GM19240 (cell line): ENCODE data around the gene TNFRSF13B.

Source experiments
- DNase-seq: peaks from one replicate; pipeline ENCODE4 v3.0.0; 2011; ENCODE audit warnings: low spot score; ENCODE audit not compliant: insufficient read length

Gene TNFRSF13B

DNA sequence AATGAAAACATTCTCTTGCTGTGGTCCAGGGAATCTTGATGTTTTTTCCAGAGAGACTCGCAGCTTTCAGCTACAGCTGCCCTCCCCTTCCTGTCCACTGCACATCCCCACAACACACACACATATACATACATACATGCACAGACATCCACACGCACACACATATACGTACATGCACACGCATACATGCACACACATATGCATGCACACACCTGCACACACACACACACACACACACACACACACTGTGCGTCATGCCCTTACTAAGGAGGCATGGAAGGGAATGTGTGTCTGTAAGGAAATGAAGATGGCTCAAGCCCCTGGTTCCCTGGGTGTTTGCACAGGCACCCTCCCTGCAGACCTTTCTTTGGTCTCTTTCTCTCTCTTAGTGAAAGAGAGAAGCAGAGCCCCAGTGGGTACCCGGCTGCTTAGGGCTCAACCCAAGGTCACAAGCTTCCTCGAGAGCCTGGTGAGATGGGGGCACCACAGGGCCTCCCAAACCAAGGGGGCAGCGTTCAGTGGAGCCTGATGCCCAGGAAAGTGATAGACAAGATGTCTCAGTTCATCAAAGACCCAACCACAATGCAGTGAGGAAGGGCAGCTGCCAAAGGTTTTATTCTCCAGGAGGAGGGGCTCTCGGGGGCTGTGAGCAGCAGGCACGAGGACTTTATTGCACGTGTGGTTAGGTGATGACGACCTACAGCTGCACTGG, 33.3 kb downstream of the TNFRSF13B start:
- no peak for DNase-seq

DNA sequence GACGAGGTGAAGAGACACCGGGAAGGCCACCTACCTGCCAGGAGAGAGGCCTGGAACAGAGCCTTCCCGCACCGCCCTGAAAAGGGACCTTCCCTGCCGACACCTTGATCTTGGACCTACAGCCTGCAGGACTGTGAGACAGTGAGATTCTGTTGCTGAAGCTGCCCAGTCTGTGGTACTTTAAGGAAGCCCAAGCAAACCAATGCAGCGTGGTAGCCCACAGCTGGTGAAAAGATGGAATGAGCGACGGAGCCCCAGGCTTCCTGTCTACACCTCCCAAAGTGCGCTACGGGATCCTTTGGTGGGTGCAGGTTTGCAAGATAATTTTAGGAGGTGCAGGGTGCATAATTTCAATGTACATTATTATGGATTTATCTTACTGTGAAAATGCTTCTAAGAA, 33.9 kb downstream of the TNFRSF13B start:
- no peak for DNase-seq

DNA sequence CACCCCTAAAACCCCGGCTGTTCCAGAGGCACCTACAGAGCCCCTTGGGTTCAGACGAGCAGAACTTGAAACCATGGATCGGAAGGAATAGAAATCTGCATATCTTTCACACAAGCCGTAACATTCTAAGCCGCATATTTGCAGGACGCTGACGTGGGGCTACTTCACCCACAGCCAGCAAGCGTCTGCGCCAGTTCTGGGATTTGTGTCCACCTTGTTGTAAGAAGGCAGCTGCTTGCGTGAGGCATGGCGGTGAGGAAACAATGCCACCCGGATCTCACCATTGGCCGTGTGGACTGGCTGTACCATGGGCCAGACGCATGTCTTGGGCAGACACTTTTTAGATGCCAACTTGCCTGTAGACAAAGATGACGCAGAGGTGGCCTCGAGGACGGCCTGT, 34.5 kb downstream of the TNFRSF13B start:
- DNase-seq, result no peak

DNA sequence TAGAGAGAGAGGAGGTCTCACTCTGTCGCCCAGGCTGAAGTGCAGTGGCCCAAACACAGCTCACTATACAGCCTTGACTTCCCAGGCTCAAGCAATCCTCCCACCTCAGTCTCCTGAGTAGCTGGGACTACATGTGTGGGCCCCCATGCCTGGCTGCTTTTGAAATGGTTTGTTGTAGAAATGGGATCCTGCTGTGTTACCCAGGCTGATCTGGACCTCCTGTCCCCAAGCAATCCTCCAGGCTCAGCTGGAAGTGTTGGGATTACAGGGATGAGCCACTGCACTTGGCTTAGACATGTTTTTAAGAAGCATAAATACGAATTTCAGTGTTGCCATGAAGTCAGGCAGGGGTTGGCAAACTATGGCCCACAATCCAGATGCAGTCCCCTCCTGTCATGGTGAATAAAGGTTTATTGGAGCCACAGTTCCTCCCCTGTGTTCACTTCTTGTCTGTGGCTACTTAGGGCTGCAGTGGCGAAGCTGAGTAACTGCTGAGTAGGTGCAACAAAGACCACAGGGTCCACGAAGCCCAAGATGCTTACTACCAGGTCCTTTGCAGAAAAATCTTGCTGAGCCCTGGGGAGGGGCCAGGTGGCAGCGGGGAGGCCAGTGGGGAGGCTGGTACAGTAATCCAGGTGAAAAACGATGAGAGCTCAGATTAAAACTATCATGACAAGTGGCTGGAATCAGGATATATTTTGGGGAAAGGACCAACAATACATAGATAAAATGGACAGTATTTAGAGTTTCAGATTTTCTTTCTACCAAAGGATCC, 35.2 kb downstream of the TNFRSF13B start:
- no peak for DNase-seq

DNA sequence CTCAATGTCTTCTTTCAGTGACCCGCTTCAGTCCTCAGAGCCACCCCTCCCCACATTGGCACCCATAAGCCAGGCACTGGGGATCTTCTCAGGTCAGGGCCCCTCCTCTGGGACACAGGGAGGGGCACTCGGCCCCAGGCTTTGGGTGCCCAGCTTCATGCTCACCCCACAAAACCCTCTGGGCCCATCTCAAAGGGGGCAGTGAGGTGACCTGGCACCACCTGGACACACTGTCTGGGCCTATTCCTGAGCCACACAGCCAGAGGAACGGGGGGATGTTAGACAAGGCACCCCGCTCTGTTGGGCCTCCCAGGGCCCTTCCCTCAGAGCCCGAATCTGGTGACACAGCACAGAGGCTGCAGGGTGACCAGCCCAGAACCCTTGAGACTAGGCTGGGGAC, 36.1 kb downstream of the TNFRSF13B start:
- DNase-seq, result no peak

DNA sequence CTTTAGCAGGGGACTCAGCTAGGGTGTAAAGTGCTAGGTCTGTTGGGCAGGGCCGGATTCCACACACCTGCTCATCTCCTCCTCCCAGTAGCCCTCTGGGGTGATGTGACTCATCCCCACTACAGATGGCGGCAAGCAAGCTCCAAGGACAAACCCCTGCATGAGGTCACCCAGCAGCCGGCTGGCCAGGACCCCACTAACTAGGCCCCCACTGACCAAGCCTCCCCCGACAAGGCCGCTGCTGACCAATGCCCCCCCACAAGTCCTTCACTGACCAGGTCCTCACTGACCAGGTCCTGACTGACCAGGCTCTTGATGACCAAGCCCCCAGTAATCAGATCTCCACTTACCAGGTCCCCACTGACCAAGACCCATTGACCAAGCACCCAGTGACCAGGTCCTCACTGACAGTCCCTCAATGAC, 36.7 kb downstream of the TNFRSF13B start:
- no peak for DNase-seq

DNA sequence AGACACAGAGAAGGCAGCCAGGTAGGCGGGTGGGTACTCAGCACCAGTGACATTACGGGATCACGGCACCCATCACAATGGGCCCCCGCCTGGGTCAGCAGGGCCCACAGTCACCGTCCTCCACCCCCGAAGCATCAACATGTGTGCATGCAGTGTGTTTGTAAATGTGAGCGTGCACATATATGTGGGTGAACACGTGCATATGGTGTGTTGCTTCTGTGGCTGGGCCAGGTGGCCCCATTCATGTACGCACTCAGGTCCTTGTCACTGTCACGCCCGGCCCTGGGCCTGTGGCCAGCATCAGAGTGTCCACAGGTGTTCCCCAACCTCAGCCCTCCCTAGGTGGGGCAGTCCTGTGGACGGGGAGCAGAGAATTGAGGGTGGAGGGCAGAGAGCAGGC, 37.1 kb downstream of the TNFRSF13B start:
- DNase-seq, result no peak

DNA sequence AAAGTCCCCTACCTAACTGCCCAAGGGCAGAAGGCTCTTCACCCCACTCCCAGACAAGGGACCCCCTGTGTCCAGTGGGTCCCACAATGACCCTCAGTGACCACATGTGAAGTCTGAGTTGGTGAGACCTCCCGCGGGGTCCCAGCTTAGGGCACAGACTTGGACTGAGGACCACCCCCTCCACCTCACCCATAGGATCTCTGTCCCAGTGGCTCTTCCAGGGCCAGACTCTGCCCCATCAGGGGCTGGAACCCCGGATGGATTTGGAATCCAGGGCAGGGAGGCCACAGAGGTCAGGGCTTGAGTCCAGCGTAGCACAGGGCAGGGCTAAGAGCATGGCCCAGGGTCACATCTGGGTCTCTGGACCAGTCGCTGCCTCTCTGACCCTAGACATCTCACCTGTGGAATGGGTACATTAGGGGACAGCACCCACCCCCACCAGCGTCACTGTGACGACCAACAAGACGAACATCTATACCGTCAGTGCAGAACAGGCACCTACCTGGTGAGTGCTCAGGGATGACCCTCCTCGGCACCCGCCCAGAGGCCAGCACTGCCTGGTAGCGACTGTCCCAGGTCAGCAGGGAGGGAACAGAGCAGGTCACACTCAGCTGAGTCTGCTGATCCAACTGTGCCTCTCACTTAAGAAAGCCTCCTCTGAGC, 37.7 kb downstream of the TNFRSF13B start:
- no peak for DNase-seq

DNA sequence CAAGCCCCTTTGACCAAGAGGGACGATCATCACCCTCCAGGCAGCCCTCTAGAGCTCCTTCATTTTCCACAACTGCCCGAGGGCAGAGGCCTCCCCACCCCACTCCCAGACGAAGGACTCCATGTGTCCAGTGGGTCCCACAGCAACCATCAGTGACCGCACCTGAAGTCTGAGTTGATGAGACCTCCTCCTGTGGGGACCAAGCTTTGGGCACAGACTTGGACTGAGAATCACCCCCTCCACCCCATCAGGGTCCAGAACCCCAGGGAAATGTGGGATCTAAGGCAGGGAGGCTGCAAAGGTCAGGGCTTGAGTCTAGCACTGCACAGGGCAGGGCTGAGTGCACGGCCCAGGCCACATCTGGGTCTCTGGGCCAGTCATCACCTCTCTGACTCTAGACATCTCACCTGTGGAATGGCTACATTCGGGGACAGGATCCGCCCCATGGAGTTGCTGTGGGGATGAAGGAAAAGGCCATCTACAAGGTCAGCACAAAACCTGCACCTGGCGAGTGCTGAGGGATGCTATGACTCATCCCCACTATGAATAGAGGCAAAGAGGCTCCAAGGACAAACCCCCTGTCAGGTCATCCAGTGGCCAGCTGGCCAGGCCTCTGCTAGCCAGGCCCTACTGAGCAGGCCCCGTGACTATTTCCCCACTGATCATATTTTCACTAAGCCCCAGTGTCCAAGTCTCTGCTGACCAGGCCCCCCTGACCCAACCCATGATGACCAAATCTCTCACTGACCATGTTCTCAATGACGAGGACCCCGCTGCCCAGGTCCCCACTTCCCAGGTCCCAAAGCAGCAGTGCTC, 38.4 kb downstream of the TNFRSF13B start:
- no peak for DNase-seq

DNA sequence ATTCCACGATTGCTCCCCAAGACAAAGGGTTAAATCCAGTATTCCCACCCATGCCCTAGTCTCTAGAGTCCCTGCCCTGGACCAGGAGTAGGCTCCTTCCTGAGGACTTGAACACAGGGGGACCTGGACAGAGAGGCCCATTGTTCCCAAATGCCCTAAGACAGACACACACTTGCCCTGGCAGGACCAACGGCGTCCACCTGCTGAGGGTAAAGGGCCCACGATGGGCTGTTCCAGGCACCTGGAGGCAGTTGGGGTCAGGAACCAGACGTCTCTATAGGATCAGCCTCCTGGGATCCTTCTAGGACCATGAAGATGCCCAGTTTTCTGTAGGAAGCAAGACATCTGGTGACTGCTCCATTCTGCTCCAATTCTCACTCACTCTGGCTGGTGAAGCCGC, 39.3 kb downstream of the TNFRSF13B start:
- no peak for DNase-seq

DNA sequence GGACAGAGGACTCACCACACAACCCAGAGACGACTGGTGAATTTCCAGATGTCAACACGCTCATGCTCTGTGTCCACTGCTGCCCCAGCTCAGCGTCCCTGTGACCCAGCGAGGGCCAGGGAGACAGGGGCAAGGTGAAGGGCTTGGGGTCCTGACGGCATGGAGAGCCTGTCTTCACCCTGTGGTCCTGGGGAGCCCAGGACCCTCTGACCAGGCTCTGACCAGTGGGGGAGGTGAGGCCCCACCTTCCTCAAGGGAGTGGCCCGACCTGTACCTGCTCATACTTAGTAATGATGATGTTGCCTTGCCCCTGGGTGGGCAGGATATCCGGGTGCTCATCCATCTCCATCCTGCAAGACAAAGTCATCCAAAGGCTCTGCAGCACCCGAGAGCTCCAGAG, 39.8 kb downstream of the TNFRSF13B start:
- no peak for DNase-seq

DNA sequence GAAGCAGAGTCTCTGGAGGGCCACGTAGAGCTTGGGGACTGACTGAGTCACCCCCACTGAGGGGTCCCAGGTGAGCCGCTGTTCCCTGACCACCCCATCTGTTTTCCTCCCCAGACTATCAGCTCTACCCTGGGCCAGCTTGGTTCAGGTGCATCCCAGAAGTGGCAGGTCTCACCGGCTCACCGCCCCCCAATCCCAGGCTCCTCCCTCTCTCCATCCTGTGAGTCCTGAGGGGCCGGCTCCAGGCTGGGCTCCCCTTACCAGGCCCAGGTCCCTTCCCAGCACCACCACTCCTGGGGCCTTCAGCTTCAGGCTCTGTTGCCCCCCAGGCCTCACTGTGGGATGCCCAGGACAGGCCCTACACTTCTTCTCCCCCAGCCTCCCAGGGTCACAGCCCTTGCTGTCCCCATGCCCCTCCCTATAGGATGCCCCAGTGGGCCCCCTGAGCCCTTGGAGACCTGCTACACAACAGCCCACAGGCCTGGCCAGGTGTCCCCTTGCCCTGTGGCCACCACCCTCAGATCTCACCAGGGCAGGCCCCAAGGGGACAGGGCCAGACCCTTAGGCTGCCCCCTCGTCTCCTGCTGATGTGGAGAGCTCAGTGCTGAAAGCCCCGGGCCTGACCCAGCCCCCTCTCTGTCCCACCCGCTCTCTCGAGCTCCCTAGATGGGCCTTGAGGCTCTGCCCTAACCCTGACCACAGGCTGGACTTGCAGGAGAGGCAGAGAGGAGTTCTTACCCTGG, 40.4 kb downstream of the TNFRSF13B start:
- no peak for DNase-seq

DNA sequence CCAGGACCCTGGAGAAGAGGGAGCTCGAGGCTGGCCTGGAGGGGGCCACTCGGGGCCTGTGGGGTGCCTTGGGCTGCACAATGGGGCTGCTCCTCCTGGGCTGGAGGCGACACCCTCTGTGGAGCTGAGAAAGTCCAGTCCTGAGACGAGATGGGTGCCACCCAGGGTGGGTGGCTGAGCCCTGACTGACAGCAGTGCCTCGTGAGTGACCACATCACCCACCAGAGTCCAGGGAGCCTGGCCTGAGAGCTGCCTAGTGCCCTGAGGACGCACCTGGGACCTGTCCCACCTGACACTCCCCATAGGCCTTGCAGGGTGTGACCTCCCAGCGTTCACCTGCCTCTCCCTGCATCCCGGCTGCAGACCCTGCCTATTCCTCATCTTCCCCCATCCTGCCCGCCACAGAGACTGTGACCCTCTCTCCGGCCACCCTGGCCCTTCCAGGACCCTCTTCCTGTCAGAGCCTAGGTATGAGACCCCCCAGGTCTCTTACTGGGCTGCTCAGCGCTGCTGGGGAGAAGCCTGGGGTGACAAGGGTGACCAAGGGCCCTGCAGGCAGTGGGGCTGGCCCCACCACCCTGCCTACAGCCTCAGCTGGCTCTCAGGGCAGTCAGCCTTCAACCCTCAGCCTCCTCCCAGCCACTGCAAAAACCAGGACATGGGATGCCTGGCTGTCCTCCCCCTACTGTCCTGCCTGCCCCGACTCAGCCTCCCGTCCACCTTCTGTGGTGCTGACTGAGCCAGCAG, 41.2 kb downstream of the TNFRSF13B start:
- no peak for DNase-seq

DNA sequence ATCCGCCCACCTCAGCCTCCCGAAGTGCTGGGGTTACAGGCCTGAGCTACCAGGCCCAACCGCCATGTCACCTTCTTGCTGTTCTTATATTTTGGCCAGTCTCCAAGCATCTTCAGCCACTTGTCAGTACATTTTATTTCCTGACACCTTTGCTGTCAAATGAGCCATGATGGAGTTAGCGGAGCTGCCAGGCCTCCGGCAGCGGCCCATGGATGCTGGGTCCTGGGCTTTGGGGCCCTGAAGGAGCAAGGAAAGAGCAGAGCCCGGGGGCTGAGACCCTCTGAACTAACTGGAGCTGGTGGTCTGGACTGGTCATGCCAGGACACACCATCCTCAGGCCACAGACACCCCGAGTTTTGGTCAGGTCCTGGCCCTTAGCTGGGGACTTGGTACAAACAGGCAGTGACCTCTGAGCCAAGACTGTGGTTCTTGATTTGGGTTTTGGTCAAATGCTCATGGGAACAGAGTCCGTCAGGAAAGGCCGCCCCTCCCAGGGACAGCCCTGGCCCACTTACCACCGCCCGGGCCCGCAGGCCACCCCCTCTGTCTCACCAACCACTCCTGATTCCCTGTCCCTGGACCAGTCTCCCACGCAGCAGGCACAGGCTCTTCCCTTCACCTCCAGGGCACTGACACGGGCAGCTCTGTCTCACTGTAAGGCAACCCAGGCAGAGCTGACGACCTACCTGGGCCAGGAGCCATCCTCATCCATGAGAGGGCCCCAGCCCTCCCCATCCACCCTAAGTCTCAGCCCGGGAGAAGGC, 42.0 kb downstream of the TNFRSF13B start:
- no peak for DNase-seq

DNA sequence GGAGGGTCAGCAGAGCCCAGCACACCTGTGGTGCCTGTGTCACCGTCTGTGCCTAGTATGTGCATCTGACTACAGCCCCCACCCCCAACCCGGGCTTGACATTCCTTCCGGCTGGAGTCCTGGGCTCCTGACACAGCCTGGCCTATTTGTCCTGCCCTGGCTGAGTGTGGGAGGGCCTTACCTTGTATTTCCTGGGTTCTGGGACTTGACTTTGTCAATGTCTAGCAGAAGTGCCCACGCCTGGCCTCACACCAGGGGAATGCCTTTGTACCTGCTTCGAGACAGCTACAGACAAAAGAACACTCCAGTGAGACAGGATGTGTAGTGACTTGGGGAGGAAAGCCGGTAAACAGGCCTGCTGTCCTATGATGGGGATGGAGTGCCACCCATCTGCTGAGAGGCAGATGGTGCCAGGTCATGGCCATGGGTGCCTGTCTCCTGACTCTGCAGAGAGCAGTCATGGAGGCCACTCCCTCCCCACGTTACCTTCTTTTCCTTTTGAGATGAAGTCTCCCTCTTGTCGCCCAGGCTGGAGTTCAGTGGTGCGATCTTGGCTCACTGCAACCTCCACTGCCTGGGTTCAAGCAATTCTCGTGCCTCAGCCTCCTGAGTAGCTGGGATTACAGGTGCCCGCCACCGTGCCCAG, 42.8 kb downstream of the TNFRSF13B start:
- DNase-seq, result no peak

DNA sequence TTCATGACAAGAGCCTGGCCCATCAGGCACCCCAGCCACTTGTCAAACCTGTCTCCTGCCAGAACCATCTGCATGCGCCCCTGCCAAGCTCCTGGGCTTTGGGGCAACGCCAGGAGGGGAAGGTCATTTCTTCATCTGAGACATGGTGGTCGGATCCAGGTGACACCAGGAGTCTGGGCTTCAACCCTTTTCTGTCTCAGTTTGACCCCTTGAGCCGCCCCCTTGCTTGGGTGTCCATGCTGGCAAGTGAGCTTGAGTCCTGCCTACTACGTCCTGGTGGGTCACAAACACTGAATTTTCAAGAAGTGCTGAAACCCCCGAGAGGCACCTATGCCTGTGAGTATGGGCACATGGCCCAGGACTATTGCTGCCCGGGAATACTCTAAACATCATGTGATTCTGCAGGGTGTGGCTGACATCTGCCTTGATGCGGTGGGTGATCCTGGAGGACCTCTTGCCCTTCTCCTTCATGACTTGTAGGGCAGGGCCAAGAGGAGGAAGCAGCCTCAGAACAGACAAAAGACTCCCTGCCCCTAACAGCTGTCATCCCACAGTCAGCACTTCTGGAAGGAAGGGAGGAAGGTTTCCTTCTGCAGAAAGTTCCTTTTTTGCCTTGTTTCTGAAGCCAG, 43.4 kb downstream of the TNFRSF13B start:
- DNase-seq, result no peak

DNA sequence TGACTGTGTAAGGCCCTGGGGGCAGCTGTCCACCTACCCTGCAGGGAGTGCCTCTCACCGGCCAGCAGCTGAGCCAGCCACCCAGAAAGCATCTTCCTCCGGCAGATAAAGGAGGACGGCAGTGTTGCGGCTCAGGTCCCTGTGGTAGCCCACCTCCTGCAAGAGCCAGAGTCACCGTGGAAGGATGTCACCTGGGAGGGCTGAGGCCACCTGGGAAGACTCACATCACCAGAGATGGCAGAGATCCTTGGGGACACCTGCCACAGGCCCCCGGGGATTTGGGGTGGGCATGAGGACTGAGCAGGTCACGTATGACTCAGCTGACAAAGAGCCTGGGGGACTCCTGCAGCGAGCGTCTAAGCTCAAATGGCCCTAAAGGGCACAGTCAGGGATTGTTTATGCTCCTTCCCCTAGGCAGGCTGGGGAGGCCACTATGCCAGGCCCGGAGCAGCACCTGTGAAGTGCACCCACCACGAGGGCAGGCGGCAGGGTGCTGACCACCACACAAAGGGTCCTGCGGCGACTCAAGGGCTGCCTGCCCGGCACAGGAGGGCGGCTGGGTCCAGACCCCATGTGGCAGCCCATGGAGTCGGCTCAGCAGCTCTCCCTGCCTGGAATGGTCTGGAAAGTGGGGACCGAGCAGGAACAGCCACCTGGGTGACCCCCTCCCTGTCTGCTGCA, 44.1 kb downstream of the TNFRSF13B start:
- DNase-seq, result no peak
